Measurements from ENCODE around the gene KREMEN2.
"Not testable (repeated sequence)": the region's sequence is repeated elsewhere in the genome, so short reads cannot be mapped to it uniquely, and the experiment has no call there.

Gene KREMEN2, protein sequence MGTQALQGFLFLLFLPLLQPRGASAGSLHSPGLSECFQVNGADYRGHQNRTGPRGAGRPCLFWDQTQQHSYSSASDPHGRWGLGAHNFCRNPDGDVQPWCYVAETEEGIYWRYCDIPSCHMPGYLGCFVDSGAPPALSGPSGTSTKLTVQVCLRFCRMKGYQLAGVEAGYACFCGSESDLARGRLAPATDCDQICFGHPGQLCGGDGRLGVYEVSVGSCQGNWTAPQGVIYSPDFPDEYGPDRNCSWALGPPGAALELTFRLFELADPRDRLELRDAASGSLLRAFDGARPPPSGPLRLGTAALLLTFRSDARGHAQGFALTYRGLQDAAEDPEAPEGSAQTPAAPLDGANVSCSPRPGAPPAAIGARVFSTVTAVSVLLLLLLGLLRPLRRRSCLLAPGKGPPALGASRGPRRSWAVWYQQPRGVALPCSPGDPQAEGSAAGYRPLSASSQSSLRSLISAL
- total RNA-seq, result 0 to 0.17 (median 0) reads per million in 9 experiments

DNA sequence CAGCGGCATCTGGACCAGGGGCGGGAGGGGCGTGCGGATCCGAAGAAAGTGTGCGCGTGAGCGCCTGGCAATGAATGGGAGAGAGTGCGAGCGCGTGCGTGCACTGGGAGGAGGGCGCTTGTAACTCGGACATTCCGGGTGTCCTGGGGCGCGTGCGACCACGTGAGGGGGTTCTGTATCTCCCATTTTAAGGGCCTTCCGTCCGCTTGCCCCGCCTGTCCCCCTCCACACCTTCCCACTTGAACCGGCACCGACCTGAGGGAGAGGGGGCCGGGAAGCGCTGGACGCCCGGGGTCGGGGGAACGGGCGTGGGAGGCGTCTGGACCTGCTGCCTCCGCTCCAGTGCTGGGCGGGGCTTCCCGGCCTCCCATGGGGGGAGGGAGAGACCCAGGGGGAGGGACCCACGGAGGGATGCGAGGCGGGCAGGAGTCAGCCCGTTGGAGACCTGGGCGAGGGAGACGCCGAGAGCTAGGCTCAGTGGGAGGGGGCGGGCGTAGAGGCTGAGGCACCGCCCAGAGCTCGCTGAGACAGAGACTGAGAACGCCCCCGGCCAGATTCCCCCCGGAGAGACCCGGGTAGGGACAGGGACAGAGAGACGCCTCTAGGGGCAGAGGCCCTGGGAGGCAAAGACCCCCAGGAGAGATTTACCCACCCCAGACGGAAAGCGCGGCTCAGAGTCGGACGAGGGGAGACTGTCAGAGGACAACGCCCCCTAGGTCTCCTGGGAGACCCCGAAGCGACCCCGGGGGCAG is at the start of gene KREMEN2:
KREMEN2 (plus strand) TSS at position 553 of the 752 bp plus-strand sequence. CDS start 246 bp downstream, outside the sequence.
- ATAC-seq (replicated peaks) (no peak), DNase-seq (peak in 1 of 3 experiments; percentile 29)
- H3K9me3 Mint-ChIP-seq, result no peaks in the 10 kb centered on the region
- peaks cover 38 to 61% of the 10 kb centered on the region in 2 donors for H3K27me3 Mint-ChIP-seq
- H3K4me1 Mint-ChIP-seq (ENCODE audit: low read depth in 2 of 2), result peaks cover 15 to 26% of the 10 kb centered on the region in 2 donors
- peak within 1 kb of the TSS; percentile 78 to 80 for H3K4me3 Mint-ChIP-seq
- peak within 1 kb of the TSS in 1 of 2 donors; percentile 53 for H3K27ac Mint-ChIP-seq
- peaks cover 2% of the 10 kb centered on the region for H3K36me3 Mint-ChIP-seq (ENCODE audit: insufficient read depth)

DNA sequence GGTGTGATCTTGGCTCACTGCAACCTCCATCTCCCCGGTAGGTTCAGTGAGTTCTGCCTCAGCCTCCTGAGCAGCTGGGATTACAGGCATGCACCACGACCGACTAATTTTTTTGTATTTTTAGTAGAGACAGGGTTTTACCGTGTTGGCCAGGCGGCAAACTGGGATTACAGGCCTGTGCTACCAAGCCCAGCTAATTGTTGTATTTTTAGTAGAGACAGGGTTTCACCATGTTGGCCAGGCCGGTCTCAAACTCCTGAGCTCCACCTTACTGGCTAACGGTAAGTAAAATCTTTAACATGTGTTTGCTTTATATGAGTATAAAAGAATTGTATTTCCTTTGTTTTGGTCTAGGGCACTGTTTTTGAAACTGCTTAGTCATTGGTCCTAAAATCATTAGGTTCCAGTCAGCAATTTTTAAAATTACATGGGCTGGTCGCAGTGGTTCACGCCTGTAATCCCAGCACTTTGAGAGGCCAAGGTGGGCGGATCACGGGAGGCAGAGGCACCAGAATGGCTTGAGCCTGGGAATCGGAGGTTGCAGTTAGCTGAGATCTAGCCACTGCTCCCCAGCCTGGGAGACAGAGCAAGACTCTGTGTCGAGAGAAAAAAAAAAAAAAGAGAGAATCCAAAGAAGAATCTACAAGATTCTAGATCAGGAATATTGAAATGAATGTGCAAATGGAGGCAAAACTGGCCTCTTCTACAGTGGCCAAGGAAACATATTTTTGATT is 48.7 kb upstream of the KREMEN2 start:
- ATAC-seq (replicated peaks), result no peak
- no peaks in the 10 kb centered on the region for H3K27me3 Mint-ChIP-seq
- no peak for DNase-seq
- H3K4me3 Mint-ChIP-seq, result no peak overlapping the region
- H3K27ac Mint-ChIP-seq, result no peak overlapping the region
- peaks cover 32% of the 10 kb centered on the region for H3K36me3 Mint-ChIP-seq (ENCODE audit: insufficient read depth)
- H3K9me3 Mint-ChIP-seq, result no peaks in the 10 kb centered on the region
- peaks cover 22 to 25% of the 10 kb centered on the region in 2 donors for H3K4me1 Mint-ChIP-seq (ENCODE audit: low read depth in 2 of 2)

DNA sequence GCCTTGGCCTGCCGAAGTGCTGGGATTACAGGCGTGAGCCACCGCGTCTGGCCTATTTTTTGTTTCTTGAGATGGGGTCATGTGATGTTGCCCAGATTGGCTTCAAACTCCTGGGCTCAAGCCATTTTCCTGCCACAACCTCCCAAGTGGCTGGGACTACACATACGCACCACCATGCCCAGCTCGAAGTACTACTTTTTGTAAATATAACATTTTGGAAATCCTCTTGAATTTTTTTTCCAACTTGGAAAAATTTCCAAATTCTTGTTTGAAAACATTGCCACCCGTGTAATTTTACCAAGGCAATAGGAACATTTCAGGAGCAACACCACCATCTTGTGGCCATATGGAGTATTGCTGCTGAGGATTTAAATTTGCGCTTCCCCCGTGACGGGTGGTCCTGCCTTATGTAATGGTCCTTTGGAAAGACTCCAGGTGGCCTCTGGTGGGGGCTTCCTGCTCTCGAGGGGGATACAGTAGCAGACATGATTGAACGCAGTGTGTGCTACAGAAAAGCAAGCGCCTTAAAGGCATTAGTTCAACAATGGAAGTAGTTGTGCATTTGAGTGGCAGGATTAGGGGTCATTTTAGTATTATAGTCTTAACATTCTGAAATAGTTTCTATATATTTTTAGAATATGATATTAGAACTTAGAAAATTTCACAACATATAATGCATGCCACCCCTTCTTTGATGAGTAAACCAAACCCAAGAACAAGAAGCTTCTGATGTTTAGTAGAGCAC is 44.4 kb upstream of the KREMEN2 start:
- Mint-ChIP-seq H3K27me3 (no peaks in the 10 kb centered on the region), H3K9me3 (no peaks in the 10 kb centered on the region), H3K4me1 (ENCODE audit: low read depth in 2 of 2) (peaks cover 5 to 8% of the 10 kb centered on the region in 2 donors), H3K4me3 (peak overlapping the region in 1 of 2 donors; percentile 6), H3K36me3 (ENCODE audit: insufficient read depth) (peaks cover 40% of the 10 kb centered on the region), H3K27ac (peak overlapping the region; percentile 48 to 74)
- ATAC-seq (replicated peaks) (peak; percentile 57), DNase-seq (peak; percentile 59 to 74 (median 61))

DNA sequence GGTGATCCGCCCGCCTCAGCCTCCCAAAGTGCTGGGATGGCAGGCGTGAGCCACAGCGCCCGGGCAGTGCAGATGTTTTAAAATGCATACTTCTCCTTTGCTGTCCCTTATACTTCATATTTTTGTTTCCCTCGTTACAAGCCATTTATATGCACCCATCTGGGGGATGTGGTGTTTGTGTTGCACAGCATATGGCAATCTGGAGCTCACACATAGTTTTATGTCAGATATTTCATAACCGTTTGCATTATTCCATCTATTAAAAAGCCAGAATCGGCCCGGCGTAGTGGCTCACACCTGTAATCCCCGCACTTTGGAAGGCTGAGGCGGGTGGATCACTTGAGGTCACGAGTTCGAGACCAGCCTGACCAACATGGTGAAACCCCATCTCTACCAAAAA is 40.6 kb upstream of the KREMEN2 start:
- no peak overlapping the region for H3K27ac Mint-ChIP-seq
- no peaks in the 10 kb centered on the region for H3K9me3 Mint-ChIP-seq
- no peak for ATAC-seq (replicated peaks)
- DNase-seq, result no peak
- peaks cover 14 to 18% of the 10 kb centered on the region in 2 donors for H3K4me1 Mint-ChIP-seq (ENCODE audit: low read depth in 2 of 2)
- H3K4me3 Mint-ChIP-seq, result no peak overlapping the region
- H3K36me3 Mint-ChIP-seq (ENCODE audit: insufficient read depth), result peaks cover 28% of the 10 kb centered on the region
- no peaks in the 10 kb centered on the region for H3K27me3 Mint-ChIP-seq

DNA sequence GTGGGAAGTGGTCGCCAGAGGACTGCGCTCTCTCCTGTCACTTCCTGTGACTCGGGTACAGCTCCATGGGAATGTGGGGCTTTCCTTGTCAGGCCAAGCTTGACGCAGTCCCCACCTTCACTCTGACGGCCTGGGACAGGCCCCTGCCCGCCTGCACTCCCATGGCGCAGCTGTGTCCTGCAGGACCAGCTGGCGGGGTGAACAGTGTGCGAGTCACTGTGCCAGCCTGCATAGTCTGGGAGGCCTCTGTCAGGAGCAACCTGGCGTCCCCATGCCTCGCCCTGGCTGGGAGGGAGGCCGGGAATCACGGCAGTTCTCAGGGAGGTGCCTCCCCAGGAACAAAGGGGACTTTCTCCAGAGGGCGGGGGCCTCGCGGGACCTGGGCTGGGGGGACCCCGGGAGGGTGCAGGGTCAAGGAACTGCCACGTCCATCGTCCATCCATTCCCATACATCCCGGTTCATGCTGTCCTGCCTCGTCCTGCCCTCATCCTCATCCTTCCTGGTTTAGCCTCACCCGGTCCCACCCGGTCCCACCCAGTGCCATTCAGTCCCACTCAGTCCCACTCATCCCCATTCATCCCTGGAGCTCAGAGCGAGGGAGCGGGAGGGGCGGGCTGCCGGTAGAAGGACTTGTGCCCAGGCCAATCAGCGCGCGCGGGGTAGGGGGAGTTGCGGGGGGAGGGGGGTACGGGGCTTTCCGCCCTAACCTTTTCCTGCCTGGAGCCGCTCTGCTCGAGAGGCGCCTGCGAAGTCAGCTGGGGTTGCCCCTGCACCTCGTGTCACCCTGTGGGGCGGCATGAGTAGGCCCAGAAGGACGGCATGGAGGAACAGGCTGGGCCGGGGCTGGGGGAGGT is 38.9 kb upstream of the KREMEN2 start:
- ATAC-seq (replicated peaks), result no peak
- Mint-ChIP-seq H3K9me3 (no peaks in the 10 kb centered on the region), H3K27ac (no peak overlapping the region), H3K36me3 (ENCODE audit: insufficient read depth) (peaks cover 20% of the 10 kb centered on the region), H3K4me3 (no peak overlapping the region), H3K27me3 (no peaks in the 10 kb centered on the region), H3K4me1 (ENCODE audit: low read depth in 2 of 2) (peaks cover 10 to 12% of the 10 kb centered on the region in 2 donors)
- no peak for DNase-seq

DNA sequence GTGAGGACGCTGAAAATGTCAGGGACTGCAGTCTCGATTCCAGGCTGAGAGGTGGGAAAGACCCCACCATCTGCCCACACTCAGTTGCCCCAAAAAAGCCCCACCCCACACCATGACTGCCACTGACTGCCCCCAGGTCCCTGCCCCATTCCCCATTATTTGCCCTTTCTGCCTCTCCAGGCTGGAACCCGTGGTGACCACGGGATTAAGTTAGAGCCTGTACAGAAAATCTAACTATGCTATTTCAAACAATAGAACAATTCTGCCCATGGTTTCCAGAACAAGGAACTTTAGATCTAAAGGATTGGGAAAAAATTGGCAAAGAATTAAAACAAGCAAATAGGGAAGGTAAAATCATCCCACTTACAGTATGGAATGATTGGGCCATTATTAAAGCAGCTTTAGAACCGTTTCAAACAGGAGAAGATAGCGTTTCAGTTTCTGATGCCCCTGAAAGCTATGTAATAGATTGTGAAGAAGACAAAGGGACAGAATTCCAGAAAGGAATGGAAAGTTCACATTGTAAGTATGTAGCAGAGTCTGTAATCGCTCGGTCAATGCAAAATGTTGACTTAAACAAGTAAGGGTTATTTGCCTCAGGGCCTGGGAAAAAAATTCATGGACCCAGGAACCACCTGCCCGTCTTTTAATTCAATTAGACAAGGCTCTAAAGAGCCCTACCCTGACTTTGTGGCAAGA is 38.0 kb upstream of the KREMEN2 start:
- ATAC-seq (replicated peaks) (no peak), DNase-seq (no peak)
- H3K4me3 Mint-ChIP-seq, result no peak overlapping the region
- H3K27ac Mint-ChIP-seq, result peak overlapping the region in 1 of 2 donors; percentile 14
- no peaks in the 10 kb centered on the region for H3K27me3 Mint-ChIP-seq
- no peaks in the 10 kb centered on the region for H3K9me3 Mint-ChIP-seq
- H3K4me1 Mint-ChIP-seq (ENCODE audit: low read depth in 2 of 2), result peaks cover 10 to 12% of the 10 kb centered on the region in 2 donors
- H3K36me3 Mint-ChIP-seq (ENCODE audit: insufficient read depth), result peaks cover 19% of the 10 kb centered on the region

DNA sequence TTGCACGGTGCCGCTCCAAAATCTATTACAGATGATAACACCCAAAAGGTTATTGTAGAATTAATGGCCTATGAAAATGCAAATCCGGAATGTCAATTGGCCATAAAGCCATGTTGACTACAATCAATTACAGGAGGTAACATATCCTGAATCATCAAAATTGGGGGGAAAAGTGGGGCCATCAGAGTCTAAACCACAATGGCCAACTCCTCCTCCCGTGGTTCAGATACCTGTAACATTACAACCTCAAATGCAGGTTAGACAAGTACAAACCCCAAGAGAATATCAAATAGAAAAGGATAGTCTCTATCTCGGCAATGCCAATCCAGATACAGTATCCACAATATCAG is 37.5 kb upstream of the KREMEN2 start:
- H3K4me1 Mint-ChIP-seq (ENCODE audit: low read depth in 2 of 2), result peaks cover 10 to 12% of the 10 kb centered on the region in 2 donors
- H3K27ac Mint-ChIP-seq, result peak overlapping the region; percentile 14 to 65
- DNase-seq (no peak), ATAC-seq (replicated peaks) (no peak)
- peaks cover 21% of the 10 kb centered on the region for H3K36me3 Mint-ChIP-seq (ENCODE audit: insufficient read depth)
- H3K9me3 Mint-ChIP-seq, result no peaks in the 10 kb centered on the region
- peak overlapping the region in 1 of 2 donors; percentile 47 for H3K4me3 Mint-ChIP-seq
- no peaks in the 10 kb centered on the region for H3K27me3 Mint-ChIP-seq

DNA sequence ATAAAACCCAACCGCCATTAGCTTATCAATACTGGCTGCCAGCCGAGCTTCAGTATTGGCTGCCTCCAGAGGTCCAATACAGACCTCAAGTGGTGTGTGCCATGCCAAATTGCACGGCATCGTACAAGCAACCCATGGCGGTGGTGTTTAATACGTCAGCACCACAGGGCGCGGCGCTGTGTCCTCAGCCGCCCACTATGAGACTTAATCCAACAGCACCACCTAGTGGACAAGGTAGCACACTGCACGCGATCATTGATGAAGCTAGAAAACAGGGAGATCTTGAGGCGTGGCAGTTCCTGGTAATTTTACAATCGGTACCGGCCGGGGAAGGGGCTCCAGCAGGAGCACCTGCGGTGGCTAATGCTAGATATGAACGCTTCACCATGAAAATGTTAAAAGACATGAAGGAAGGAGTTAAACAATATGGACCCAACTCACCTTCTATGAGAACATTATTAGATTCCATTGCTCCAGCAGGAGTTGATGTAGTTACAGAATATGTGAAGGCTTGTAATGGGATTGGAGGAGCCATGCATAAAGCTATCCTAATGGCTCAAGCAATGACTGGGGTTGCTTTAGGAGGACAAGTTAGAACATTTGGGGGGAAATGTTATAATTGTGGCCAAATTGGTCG is 36.9 kb upstream of the KREMEN2 start:
- DNase-seq (peak; percentile 86 to 91 (median 87)), ATAC-seq (replicated peaks) (peak; percentile 100)
- Mint-ChIP-seq H3K4me1 (ENCODE audit: low read depth in 2 of 2) (peaks cover 10 to 12% of the 10 kb centered on the region in 2 donors), H3K36me3 (ENCODE audit: insufficient read depth) (peaks cover 26% of the 10 kb centered on the region), H3K27me3 (no peaks in the 10 kb centered on the region), H3K9me3 (no peaks in the 10 kb centered on the region), H3K4me3 (peak overlapping the region in 1 of 2 donors; percentile 47), H3K27ac (peak overlapping the region; percentile 14 to 65)

DNA sequence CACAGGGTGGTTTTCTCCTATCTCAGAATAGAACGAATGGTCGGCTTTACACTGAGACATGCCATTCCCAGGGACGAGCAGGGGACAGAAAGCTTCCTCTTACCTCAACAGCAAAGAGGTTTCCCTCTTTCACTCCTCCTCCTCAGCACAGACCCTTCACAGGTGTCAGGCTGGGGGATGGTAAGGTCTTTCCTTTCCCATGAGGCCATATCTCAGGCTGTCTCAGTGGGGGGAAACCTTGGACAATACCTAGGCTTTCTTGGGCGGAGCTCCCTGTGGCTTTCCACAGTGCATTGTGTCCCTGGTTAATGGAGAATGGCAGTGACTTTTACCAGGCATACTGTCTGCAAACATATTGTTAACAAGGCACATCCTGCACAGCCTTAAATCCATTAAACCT is 35.9 kb upstream of the KREMEN2 start:
- H3K27ac Mint-ChIP-seq; ATAC-seq (replicated peaks); H3K9me3 Mint-ChIP-seq; H3K4me3 Mint-ChIP-seq; DNase-seq; H3K27me3 Mint-ChIP-seq: not testable (repeated sequence)
- Mint-ChIP-seq H3K36me3 (ENCODE audit: insufficient read depth) (peaks cover 24% of the 10 kb centered on the region), H3K4me1 (ENCODE audit: low read depth in 2 of 2) (peaks cover 8 to 12% of the 10 kb centered on the region in 2 donors)

DNA sequence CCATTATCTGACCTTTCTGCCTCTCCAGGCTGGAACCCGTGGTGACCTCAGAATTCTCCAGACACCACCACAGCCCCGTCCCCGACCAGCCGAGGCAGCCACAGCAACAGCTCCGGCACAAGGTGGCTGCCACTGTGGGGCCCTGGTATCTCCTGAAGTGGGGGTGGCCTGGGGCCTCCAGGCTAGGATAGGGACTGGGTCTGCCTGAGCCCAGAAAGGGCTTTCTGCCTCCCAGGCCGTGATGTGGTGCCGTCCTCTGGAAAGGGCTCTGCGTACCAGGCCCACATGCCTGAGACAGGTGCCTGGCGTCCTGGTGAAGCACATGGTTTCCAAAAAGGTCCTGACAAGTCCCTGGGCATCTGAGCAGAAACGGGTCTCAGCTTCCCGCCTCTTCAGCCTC is 35.3 kb upstream of the KREMEN2 start:
- Mint-ChIP-seq H3K27me3 (no peaks in the 10 kb centered on the region), H3K27ac (peak overlapping the region in 1 of 2 donors; percentile 71), H3K4me3 (no peak overlapping the region), H3K4me1 (ENCODE audit: low read depth in 2 of 2) (peaks cover 8 to 12% of the 10 kb centered on the region in 2 donors), H3K36me3 (ENCODE audit: insufficient read depth) (peaks cover 22% of the 10 kb centered on the region), H3K9me3 (no peaks in the 10 kb centered on the region)
- DNase-seq, result no peak
- no peak for ATAC-seq (replicated peaks)

DNA sequence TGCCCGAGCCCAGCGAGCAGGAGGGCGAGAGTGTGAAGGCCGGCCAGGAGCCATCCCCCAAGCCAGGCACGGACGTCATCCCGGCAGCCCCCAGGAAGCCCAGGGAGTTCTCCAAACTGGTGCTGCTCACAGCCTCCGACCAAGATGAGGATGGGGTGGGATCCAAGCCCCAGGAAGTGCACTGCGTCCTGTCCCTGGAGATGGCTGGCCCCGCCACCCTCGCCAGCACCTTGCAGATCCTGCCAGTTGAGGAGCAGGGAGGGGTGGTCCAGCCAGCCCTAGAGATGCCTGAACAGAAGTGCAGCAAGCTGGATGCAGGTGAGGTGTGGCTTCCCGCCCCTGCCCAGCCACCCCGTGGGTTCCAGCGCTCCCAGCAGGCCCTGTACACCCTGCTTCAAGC is 34.4 kb upstream of the KREMEN2 start:
- no peak overlapping the region for H3K4me3 Mint-ChIP-seq
- DNase-seq, result no peak
- H3K4me1 Mint-ChIP-seq (ENCODE audit: low read depth in 2 of 2), result peaks cover 11 to 12% of the 10 kb centered on the region in 2 donors
- peaks cover 22% of the 10 kb centered on the region for H3K36me3 Mint-ChIP-seq (ENCODE audit: insufficient read depth)
- no peaks in the 10 kb centered on the region for H3K9me3 Mint-ChIP-seq
- H3K27me3 Mint-ChIP-seq, result no peaks in the 10 kb centered on the region
- H3K27ac Mint-ChIP-seq, result peak overlapping the region in 1 of 2 donors; percentile 10
- ATAC-seq (replicated peaks), result no peak

Data from effector memory CD8-positive, alpha-beta T cell (primary cell).